ENCODE data around the gene DENND4B. TPM values are rescaled to one million over a fixed set of nuclear protein-coding genes. Genes with fewer than 3 reads are reported as not detected.

The DENND4B gene
- total and polyA plus RNA-seq, 10 of the 15 experiments (the other 5 are each of a cell fraction or from before 2014, with no cell fraction given): 12.0 to 74.8 (median 22.7) TPM

GRCh38 chr1:153937331-153937730 lies 9.2 kb downstream of the DENND4B start (continued):
- TF ChIP-seq, protein P1, sequence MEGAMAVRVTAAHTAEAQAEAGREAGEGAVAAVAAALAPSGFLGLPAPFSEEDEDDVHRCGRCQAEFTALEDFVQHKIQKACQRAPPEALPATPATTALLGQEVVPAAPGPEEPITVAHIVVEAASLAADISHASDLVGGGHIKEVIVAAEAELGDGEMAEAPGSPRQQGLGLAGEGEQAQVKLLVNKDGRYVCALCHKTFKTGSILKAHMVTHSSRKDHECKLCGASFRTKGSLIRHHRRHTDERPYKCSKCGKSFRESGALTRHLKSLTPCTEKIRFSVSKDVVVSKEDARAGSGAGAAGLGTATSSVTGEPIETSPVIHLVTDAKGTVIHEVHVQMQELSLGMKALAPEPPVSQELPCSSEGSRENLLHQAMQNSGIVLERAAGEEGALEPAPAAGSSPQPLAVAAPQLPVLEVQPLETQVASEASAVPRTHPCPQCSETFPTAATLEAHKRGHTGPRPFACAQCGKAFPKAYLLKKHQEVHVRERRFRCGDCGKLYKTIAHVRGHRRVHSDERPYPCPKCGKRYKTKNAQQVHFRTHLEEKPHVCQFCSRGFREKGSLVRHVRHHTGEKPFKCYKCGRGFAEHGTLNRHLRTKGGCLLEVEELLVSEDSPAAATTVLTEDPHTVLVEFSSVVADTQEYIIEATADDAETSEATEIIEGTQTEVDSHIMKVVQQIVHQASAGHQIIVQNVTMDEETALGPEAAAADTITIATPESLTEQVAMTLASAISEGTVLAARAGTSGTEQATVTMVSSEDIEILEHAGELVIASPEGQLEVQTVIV (IDR thresholded peaks at IDR 0.05; ENCODE audit: borderline replicate concordance, partially characterized antibody): no peak
- TF ChIP-seq, protein P2, sequence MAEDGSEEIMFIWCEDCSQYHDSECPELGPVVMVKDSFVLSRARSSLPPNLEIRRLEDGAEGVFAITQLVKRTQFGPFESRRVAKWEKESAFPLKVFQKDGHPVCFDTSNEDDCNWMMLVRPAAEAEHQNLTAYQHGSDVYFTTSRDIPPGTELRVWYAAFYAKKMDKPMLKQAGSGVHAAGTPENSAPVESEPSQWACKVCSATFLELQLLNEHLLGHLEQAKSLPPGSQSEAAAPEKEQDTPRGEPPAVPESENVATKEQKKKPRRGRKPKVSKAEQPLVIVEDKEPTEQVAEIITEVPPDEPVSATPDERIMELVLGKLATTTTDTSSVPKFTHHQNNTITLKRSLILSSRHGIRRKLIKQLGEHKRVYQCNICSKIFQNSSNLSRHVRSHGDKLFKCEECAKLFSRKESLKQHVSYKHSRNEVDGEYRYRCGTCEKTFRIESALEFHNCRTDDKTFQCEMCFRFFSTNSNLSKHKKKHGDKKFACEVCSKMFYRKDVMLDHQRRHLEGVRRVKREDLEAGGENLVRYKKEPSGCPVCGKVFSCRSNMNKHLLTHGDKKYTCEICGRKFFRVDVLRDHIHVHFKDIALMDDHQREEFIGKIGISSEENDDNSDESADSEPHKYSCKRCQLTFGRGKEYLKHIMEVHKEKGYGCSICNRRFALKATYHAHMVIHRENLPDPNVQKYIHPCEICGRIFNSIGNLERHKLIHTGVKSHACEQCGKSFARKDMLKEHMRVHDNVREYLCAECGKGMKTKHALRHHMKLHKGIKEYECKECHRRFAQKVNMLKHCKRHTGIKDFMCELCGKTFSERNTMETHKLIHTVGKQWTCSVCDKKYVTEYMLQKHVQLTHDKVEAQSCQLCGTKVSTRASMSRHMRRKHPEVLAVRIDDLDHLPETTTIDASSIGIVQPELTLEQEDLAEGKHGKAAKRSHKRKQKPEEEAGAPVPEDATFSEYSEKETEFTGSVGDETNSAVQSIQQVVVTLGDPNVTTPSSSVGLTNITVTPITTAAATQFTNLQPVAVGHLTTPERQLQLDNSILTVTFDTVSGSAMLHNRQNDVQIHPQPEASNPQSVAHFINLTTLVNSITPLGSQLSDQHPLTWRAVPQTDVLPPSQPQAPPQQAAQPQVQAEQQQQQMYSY (CRISPR knock-in tag; IDR thresholded peaks at IDR 0.05): no peak
- no peak for TF ChIP-seq TAF1 (IDR thresholded peaks at IDR 0.05; ENCODE audit: borderline replicate concordance, low read depth, low read length)

- ChIA-PET SMC1A (ENCODE audit: uncharacterized antibody, unreplicated experiment) (interaction anchor here (1.0 kb wide), 1 partner anchor 9 kb away, joined by 3 read pairs; no protein-coding TSS in a partner anchor), CTCF (interaction anchor here (0.6 kb wide), 1 partner anchor 289 kb away, joined by 3 read pairs; no protein-coding TSS in a partner anchor), POLR2A (interaction anchor here (0.6 kb wide), 1 partner anchor 11 kb away, joined by 4 read pairs; no protein-coding TSS in a partner anchor), RAD21 (ENCODE audit: unreplicated experiment) (no interaction called here)
- H3K4me3 ChIP-seq: no peak overlapping the region
- TF ChIP-seq POLR2A (IDR thresholded peaks at IDR 0.05; ENCODE audit: low read depth, low read length): peak; percentile 17; the same call in 1 of the 2 replicates
- no peak for TF ChIP-seq NFIC (IDR thresholded peaks at IDR 0.05; ENCODE audit: low read depth, low read length)
- no peaks in the 10 kb centered on the region for H3K9me3 ChIP-seq (replicated peaks; ENCODE audit: control insufficient read depth, insufficient read depth, low read length)
- intact Hi-C loops (cut with micrococcal nuclease; ENCODE audit: unreplicated experiment): no loop called here
- DNase-seq (ENCODE audit: low read depth, low spot score) (no peak), ATAC-seq (no peak), FAIRE-seq (no peak)
- H3K27me3 ChIP-seq (replicated peaks in 1 of 2; ENCODE audit: control insufficient read depth in 2 of 2, insufficient read depth in 2 of 2, low read length in 1 of 2): no peaks in the 10 kb centered on the region
- no peak overlapping the region for H3K27ac ChIP-seq (ENCODE audit: control insufficient read depth, insufficient read depth)
- H3K79me2 ChIP-seq (ENCODE audit: control insufficient read depth, insufficient read depth, low read length): no peaks in the 10 kb centered on the region
- H3K4me2 ChIP-seq (ENCODE audit: control insufficient read depth, insufficient read depth): no peak overlapping the region
- BruUV-seq (replicated peaks): no TSS peak
- H3K9ac ChIP-seq (ENCODE audit: control insufficient read depth, insufficient read depth, low read length): no peak overlapping the region
- no peaks in the 10 kb centered on the region for H4K20me1 ChIP-seq (ENCODE audit: control insufficient read depth, insufficient read depth)
- WGBS (ENCODE audit: insufficient coverage, insufficient replicate concordance, low lambda C conversion rate, missing lambda C conversion rate): 95% methylated on average over 12 of the region's 12 CpGs
- H3K4me1 ChIP-seq (ENCODE audit: control insufficient read depth, insufficient read depth, low read length): no peaks in the 10 kb centered on the region
- no peak overlapping the region for H2AFZ ChIP-seq (ENCODE audit: control insufficient read depth, low read depth, low read length)
- in situ Hi-C loops (cut with MboI): no loop called here
- H3K36me3 ChIP-seq (ENCODE audit: control insufficient read depth in 2 of 2, insufficient read depth in 2 of 2, low read length in 1 of 2): peaks cover 20% of the 10 kb centered on the region in 2 experiments; a peak in 3 of 4 replicates
These were observed 10.3 kb downstream of the DENND4B start for GRCh38 chr1:153936011-153936802.

All from GM12878 (cell line).